ENCODE data around the gene APH1B.
"Not testable (repeated sequence)": the region's sequence is repeated elsewhere in the genome, so short reads cannot be mapped to it uniquely, and the experiment has no call there.

Gene APH1B

GRCh38 chr15:63310646-63311045, 33.2 kb downstream of the APH1B start:
- no peak for TF ChIP-seq CTCF (IDR thresholded peaks at IDR 0.05; ENCODE audit: low read depth, low read length)
- in situ Hi-C loops (cut with HindIII; ENCODE audit: low sequenced_read_pairs), result no loop called here
- no peak for DNase-seq (ENCODE audit: low read depth, low spot score)

DNA sequence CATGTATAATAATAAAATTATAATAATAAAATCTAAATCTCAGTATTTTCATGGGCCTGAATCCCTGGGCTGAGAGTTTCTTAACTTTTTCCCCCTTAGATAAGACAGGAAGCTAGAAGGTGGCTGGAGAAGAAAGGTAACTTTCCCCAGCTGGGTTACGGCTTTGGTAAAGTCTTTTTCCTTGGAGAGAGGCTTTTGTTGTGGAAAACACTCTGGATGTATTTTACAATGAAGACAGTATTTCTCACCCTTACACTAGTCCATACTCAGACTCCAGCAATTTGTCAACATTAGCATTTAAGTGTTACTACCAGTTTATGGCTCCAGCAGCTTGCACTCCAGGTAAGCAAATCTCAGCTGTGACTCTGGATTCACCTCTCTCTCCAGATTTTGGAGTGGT, 34.9 kb downstream of the APH1B start:
- DNase-seq (ENCODE audit: low read depth, low spot score), result no peak
- H3K4me3 ChIP-seq (ENCODE audit: low read depth, low read length), result no peak overlapping the region
- in situ Hi-C loops (cut with HindIII; ENCODE audit: low sequenced_read_pairs), result no loop called here
- no peak for TF ChIP-seq CTCF (IDR thresholded peaks at IDR 0.05; ENCODE audit: low read depth, low read length)

More at GRCh38 chr15:63310646-63311045, 33.2 kb downstream of the APH1B start:
- no peak overlapping the region for H3K4me3 ChIP-seq (ENCODE audit: low read depth, low read length)

- DNase-seq (ENCODE audit: low read depth, low spot score), result no peak
- no peak overlapping the region for H3K4me3 ChIP-seq (ENCODE audit: low read depth, low read length)
- in situ Hi-C loops (cut with HindIII; ENCODE audit: low sequenced_read_pairs), result no loop called here
- no peak for TF ChIP-seq CTCF (IDR thresholded peaks at IDR 0.05; ENCODE audit: low read depth, low read length)
Measured at GRCh38 chr15:63313825-63314224, 36.4 kb downstream of the APH1B start.

GRCh38 chr15:63314409-63314808, 37.0 kb downstream of the APH1B start:
- TF ChIP-seq CTCF (IDR thresholded peaks at IDR 0.05; ENCODE audit: low read depth, low read length), result no peak
- no peak overlapping the region for H3K4me3 ChIP-seq (ENCODE audit: low read depth, low read length)
- no peak for DNase-seq (ENCODE audit: low read depth, low spot score)
- in situ Hi-C loops (cut with HindIII; ENCODE audit: low sequenced_read_pairs), result no loop called here

- in situ Hi-C loops (cut with HindIII; ENCODE audit: low sequenced_read_pairs), result no loop called here
- no peak for TF ChIP-seq CTCF (IDR thresholded peaks at IDR 0.05; ENCODE audit: low read depth, low read length)
Measured at GRCh38 chr15:63318344-63318743, 40.9 kb downstream of the APH1B start.

GRCh38 chr15:63319065-63319464, 41.7 kb downstream of the APH1B start:
- in situ Hi-C loops (cut with HindIII; ENCODE audit: low sequenced_read_pairs), result no loop called here
- no peak for TF ChIP-seq CTCF (IDR thresholded peaks at IDR 0.05; ENCODE audit: low read depth, low read length)
- DNase-seq (ENCODE audit: low read depth, low spot score), result no peak
- no peak overlapping the region for H3K4me3 ChIP-seq (ENCODE audit: low read depth, low read length)

More at GRCh38 chr15:63318344-63318743, 40.9 kb downstream of the APH1B start:
- DNase-seq (ENCODE audit: low read depth, low spot score), result no peak
- H3K4me3 ChIP-seq (ENCODE audit: low read depth, low read length), result no peak overlapping the region

DNA sequence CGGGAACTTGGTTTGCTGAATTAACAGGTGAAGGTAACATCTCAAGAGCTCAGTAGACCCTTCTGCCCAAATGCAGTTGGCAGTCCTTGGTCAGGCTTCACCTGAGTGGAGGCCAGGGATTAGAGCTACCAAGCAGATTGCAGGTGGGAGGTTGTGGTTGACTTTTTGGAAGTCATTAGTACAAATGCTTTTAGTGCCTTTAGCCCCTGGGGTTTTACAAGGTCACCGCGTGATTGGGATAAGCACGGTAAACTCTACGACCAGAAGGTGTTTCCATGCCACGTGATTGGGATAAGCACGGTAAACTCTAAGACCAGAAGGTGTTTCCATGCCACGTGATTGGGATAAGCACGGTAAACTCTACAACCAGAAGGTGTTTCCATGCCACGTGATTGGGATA, 43.0 kb downstream of the APH1B start:
- H3K4me3 ChIP-seq (ENCODE audit: low read depth, low read length); DNase-seq (ENCODE audit: low read depth, low spot score); in situ Hi-C loops (cut with HindIII; ENCODE audit: low sequenced_read_pairs): not testable (repeated sequence)

GRCh38 chr15:63320981-63321380, 43.6 kb downstream of the APH1B start:
- in situ Hi-C loops (cut with HindIII; ENCODE audit: low sequenced_read_pairs); H3K4me3 ChIP-seq (ENCODE audit: low read depth, low read length); DNase-seq (ENCODE audit: low read depth, low spot score): not testable (repeated sequence)
